ENCODE results near the gene GABRB1.

The GABRB1 gene

DNA sequence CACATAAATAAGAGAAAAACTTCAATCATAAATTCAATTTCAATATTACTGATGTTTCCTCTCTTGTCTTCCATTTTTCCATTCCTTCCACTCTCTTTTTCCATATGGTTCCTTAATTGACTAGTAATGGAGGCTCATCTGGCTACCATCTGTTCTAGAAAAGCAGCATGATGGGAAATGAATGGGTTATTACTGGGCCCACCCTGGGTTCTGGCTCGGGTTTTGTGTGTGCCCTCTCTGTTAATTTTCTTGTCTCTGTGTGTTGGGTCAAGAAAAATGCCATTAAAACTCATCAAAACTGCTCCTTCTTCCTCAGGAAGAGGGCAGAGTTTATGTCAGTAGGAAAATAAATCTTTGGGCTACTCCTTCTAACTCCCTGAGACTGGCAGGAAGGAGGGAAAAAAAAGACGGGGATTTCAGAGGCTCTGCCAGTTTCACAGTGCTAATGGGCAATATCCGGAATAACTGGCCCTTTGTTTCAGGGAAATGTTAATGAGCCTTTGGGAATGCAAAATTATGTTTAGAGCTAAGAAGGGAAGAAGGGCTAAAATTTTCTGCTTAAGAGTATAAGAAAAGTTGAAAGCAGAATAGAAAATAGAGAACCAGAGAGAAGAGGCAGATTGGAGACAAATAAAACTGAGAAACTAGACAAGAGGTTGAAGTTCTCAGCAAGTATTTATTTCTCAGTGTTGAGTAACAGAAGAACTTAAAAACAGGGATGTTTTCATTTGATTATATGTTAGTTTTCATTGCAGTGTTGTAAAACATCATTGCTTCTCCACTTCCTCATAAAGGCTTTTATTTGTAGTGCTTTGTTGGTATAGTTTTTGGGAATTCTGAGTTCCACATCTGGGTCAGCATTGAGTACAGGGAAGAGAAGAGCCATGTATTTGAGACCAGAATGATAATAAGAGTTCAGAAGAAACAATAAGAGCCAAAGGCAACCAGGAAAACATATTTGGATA, 19.7 kb downstream of the GABRB1 start:
- no peak for DNase-seq

DNA sequence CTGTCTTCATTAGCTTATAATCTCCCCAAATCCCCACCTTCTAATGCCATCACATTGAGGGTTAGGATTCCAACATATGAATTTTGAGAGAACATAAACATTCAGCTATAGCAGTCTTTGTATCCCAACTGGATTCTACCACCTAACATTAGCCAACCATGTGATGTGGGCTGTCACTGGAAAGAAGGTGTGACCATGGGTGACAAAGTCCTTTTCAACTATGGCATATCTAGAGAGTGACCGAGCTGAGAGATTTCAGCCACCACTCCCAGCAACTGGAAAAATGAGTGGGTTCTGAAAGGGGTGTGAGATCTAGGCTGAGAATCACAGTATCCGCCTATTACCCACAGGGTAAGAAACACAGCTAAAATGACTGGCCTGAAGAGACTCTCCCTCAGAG, 22.1 kb downstream of the GABRB1 start:
- no peak for DNase-seq

DNA sequence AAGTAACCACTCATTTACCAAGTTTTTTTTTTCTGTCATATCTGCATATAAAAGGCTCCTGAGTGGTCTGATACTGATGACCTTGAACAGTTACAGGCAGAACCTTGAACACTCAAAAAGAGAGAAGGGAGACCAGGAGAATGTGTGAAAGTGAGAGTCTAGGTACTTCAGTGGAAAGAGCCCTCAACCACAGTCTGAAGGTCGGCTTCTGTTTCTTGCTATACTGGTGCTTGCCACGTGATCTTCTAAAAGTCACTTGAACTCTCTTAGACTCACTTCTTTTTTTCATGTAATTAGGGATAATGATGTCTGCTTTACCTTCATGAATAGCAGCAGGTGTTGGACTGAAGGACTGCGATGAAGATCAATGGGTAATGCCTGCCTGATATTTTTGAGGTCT, 22.8 kb downstream of the GABRB1 start:
- no peak for DNase-seq

DNA sequence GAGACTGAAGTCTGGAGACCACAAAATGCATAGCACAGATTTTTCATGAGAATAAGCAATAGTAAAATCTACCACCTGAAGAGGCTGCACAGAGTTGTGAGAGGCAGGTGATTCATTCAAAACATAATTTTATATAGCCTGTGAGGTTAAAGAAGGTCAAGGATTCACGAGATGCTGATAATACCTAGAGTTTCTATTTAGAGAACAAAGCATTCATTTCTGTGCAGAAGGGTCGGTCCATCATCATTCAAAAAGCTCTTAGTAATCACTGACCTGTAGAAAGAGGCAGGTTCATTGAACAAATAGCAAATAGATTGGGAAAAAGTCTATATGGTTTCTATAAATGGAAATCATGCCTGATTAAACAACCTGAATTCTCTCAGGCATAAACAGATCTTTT, 26.6 kb downstream of the GABRB1 start:
- no peak for DNase-seq

GRCh38 chr4:47060561-47060960, 29.2 kb downstream of the GABRB1 start:
- no peak for DNase-seq

DNA sequence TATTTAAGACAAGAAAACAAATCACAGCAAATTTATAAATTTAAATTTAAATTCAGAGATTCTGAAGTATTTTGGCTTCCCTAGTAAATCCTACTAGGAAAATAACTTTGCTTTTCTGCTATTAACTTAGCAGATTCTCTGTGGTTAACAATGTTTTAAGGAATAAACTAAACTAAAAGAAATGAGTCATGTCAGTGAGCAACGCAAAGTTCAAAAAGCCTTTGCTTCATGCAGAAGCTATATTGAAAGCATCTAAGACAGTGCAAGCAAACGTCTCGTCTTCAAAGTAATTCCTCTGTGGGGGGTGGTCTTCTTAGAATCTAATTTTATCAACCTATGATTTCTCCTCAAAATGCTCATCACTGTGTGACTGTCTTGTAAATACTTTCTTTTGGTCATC, 30.1 kb downstream of the GABRB1 start:
- no peak for DNase-seq

DNA sequence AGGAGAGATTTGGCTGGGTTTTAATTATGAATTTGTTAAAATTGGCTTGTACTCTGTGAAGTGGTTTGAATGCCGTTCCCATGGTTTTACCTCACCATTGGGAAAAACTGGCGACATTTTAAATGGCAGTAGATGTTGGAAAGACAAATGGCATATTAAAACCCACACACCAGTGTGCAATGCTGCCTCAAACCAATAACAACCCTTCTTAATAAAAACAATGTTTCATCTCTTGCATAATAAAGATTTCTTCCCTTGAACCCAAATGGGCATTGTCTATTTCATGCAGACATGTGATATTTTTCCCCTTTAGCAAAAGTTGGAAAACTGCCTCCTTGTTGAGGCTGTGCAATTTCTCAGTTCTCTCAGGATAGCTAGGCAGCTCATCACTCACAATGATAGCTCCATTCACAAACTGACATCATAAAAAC, 33.7 kb downstream of the GABRB1 start:
- DNase-seq: no peak

DNA sequence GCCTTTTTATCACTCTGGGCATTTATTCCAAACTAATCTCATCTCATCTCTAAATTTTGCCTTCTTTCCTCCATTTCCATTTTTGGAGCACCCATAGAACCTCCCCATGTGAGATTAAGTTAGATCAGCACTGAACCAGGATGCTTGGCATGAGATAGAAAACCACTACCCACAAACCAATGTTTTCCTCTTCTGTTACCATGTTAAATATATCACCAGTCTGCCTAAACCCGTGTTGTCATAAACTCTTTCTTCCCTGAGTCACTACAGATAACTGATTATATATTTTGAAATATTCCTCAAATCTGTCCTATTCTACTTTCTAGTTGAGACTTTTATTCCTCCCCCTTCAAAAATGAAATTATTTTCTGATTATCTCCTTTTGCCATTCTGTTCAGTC, 37.6 kb downstream of the GABRB1 start:
- no peak for DNase-seq

- DNase-seq: no peak
Measured at GRCh38 chr4:47071901-47072341, 40.6 kb downstream of the GABRB1 start.

DNA sequence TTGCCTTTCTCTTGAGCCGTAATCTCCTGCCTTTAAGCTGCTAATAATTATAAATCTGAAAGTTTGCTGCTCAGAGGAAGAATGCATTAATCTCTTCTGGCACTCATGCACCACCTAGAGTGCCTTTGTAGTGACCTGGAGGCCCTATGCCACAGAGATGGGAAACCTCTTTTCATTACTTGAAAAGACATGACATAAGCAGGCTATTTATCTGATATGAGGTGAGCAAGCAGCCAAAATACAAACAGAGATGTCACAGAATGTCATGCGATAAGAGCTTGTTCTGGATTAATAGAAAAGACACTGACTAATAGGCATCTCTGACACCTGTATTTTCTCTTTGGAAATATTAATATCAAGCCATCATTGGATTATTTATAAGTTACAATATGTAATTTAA, 42.3 kb downstream of the GABRB1 start:
- no peak for DNase-seq

DNA sequence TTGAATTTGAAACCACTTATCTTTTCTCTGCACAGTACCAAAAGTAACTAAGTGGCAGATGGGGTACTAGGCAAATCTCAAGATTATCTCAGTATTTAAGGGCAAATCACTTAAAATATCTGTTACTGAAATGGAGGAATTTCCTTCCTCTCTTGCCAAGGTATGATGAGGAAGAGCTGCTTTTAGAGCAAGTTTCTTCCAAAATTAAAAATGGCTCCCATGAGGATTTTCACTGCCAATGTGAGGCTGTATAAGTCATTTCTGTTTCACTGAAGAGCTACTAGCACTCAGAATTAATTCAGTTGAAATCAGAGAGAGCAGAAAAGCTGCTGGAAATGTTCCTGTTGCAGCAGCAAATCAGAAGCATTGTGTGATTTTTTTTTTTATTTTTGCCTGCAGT, 43.4 kb downstream of the GABRB1 start:
- DNase-seq: no peak

DNA sequence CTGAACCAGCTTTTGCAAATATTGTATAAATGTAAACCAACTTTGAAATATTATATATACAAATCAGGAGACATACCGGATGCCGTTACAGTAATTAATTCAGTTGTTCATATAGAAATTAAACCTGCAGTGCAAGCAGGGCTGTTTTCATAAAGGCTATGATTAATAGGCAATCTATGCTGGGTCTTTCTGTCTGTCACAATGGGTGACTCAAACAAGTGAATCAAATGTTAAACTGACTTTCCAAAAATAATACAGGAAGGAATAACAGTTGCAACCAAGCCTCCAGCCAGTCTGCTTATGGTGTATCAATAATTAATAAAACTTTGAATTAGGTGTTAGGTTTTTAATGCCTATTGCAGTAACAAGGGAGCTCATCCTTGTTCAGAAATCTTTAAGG, 43.9 kb downstream of the GABRB1 start:
- DNase-seq: no peak

DNA sequence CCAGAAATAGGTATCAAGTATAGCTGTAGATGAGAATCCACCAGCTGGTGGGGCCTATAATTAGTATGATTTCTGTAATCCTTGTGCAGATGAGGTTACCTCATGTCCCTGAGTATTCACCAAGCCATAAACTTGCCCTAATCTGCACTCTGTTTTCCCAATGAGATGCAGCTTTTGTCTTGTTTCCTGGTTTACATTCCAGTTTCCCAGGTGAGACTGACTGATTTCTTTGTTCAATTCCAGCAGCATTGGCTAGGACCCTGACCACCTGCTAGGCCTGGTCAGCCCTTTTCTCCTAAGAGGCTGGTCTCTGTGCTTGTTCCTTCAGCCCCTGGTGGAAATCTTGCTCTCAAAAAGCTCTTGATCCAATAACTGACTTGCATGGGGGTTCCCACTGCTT, 44.6 kb downstream of the GABRB1 start:
- no peak for DNase-seq

DNA sequence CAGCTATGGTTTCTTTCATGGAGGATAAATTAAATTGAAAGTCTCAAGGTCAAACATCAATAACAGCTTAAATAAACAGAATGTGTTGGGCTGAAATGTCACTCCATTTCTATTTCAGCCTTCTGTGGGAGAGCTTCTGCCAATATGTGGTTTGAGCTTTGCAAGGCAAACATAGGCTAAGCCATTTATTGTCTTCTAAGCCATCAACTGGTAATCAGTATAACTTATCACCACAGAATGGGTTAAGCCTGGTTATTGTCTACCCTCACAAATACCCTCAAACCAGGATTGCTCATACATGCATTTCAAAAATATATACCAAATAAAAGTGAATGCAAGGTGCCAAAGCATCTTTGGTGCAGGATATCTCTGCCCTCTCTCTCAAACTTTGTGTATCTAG, 52.7 kb downstream of the GABRB1 start:
- no peak for DNase-seq

DNA sequence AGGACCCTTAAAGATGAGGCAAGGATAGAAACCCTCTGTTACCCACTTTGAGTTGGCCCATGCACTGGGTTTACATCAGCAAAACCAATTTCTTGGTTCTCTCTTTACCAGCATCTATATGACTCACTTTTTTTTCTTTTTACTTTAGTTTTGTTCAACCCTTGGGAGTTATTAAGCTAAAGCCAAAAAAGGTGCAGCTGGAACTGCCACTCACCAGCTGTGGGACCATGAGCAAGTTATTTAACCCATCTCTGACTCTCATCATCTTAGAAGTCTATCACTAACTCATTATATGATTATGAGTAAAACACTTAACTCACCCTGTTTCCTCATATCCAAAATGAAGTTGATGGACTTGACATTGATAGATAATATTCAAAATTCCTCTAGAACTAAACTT, 53.4 kb downstream of the GABRB1 start:
- no peak for DNase-seq

- no peak for DNase-seq
Measured at GRCh38 chr4:47088298-47088697, 56.9 kb downstream of the GABRB1 start.

- DNase-seq: no peak
Measured at GRCh38 chr4:47095884-47096283, 64.5 kb downstream of the GABRB1 start.

DNA sequence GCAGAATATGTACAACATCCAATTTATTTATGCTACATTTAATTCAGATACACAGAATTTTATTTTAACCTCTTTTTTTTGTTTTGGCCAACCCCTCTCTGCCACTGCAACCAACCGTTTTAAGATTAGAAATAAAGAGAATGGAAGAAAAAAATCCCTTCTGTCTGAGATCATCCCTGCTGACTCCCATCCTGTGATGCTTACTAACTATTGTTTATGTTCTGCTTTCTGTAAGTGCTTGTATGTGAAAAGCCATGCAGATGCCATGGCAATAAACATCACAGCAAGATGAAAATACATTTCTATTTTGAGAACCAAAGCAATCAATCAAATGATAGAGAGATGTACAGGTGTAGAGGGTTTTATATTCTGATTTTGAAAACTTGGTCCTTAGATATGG, 70.1 kb downstream of the GABRB1 start:
- no peak for DNase-seq

DNA sequence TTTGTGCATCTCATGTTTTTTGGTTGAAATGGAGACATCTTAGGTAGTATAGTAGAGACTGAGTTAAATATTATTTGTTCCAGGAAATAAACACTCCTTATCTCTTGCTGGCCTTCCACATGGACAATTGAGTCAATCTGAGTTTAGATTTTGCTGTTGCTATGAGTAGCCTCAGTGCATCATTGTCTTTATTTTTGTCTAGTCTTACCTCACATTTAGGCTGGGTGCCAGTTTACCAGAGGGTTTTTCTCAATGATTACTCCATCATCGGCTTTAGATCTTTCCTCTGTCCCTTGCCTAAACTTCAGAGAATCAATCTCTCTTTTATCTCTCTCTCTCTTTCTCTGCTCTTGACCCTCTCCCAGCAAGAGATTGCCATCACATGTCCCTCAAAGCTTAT, 73.6 kb downstream of the GABRB1 start:
- no peak for DNase-seq

- no peak for DNase-seq
Measured at GRCh38 chr4:47106561-47106960, 75.2 kb downstream of the GABRB1 start.

- DNase-seq: no peak
Measured at GRCh38 chr4:47109379-47109778, 78.0 kb downstream of the GABRB1 start.

GRCh38 chr4:47110546-47111132, 79.3 kb downstream of the GABRB1 start:
- no peak for DNase-seq

- DNase-seq: no peak
Measured at GRCh38 chr4:47118192-47118929, 87.0 kb downstream of the GABRB1 start.

- DNase-seq: no peak
Measured at GRCh38 chr4:47120783-47121182, 89.4 kb downstream of the GABRB1 start.
